GM12878 (cell line): ENCODE data around the gene LPIN1. TPM values are rescaled to one million over a fixed set of nuclear protein-coding genes. Genes with fewer than 3 reads are reported as not detected.

Experiments used
- ATF7 ChIP-seq: fragments of 450-650 bp; IDR thresholded peaks from 2 replicates; pipeline ENCODE4 v1.6.1; 2016; ENCODE audit warnings: low read depth, mild to moderate bottlenecking
- BHLHE40 ChIP-seq, 2 experiments: fragments of 450-650 bp in 1 of 2; IDR thresholded peaks; 2 replicates each; pipeline ENCODE4 v1.6.1; 2011 to 2017; ENCODE audit warnings: low read depth in 2 of 2, borderline replicate concordance in 1 of 2, improper control_type of control experiment in 1 of 2, low read length in 1 of 2, mild to moderate bottlenecking in 1 of 2
- CHD2 ChIP-seq: IDR thresholded peaks from 2 replicates; pipeline ENCODE4 v1.6.1; 2011; ENCODE audit warnings: low read depth, low read length, improper control_type of control experiment, borderline replicate concordance
- CREB1 ChIP-seq: IDR thresholded peaks from 2 replicates; pipeline ENCODE4 v1.6.1; 2012; ENCODE audit warnings: low read depth, mild to moderate bottlenecking, inconsistent platforms
- ETV6 ChIP-seq, 2 experiments: fragments of 450-650 bp in 1 of 2; IDR thresholded peaks in 1 of 2; conservative IDR thresholded peaks in 1 of 2; 2 replicates each; pipeline ENCODE4 v1.6.1; 2014; ENCODE audit warnings: antibody characterized with exemption in 1 of 2, borderline replicate concordance in 1 of 2, low read depth in 1 of 2, mild to moderate bottlenecking in 1 of 2, moderate library complexity in 1 of 2
- EZH2 ChIP-seq: IDR thresholded peaks from 2 replicates; pipeline ENCODE4 v1.6.1; 2012; ENCODE audit warnings: low read depth, mild to moderate bottlenecking, control low read depth, inconsistent platforms, low read length, borderline replicate concordance; ENCODE audit not compliant: control insufficient read depth
- GATAD2B ChIP-seq: fragments of 450-650 bp; conservative IDR thresholded peaks from 2 replicates; pipeline ENCODE4 v1.6.1; 2017; ENCODE audit warnings: low read depth, mild to moderate bottlenecking, moderate library complexity
- JUND ChIP-seq: IDR thresholded peaks from 2 replicates; pipeline ENCODE4 v1.6.1; 2012; ENCODE audit warnings: low read depth, mild to moderate bottlenecking, low read length, improper control_type of control experiment, moderate library complexity
- KDM1A ChIP-seq: fragments of 200-600 bp; sonication (generic); IDR thresholded peaks from 2 replicates; pipeline ENCODE4 v1.6.1; 2016; ENCODE audit warnings: borderline replicate concordance
- NFIC ChIP-seq: IDR thresholded peaks from 2 replicates; pipeline ENCODE4 v1.6.1; 2012; ENCODE audit warnings: low read depth, mild to moderate bottlenecking, inconsistent platforms, low read length, moderate library complexity
- POLR2A ChIP-seq: IDR thresholded peaks from 2 replicates; pipeline ENCODE4 v1.6.1; 2011; ENCODE audit warnings: low read depth, mild to moderate bottlenecking, low read length
- RELA ChIP-seq: fragments of 450-650 bp; IDR thresholded peaks from 2 replicates; pipeline ENCODE4 v1.8.0; 2014; ENCODE audit warnings: borderline replicate concordance; ENCODE audit not compliant: partially characterized antibody
- RFX5 ChIP-seq: IDR thresholded peaks from 2 replicates; pipeline ENCODE4 v1.6.1; 2011; ENCODE audit warnings: low read depth, low read length, improper control_type of control experiment
- RUNX3 ChIP-seq: IDR thresholded peaks from 2 replicates; pipeline ENCODE4 v1.6.1; 2012; ENCODE audit warnings: low read length, inconsistent platforms
- SIX5 ChIP-seq: IDR thresholded peaks from 2 replicates; pipeline ENCODE4 v1.6.1; 2011; ENCODE audit warnings: mild to moderate bottlenecking, low read depth, low read length, moderate library complexity; ENCODE audit not compliant: severe bottlenecking
- SMAD5 ChIP-seq: IDR thresholded peaks from 2 replicates; pipeline ENCODE4 v1.6.1; 2016; ENCODE audit warnings: antibody characterized with exemption, low read depth
- STAT1 ChIP-seq: fragments of 450-650 bp; conservative IDR thresholded peaks from 2 replicates; pipeline ENCODE4 v1.6.1; 2014; ENCODE audit warnings: antibody characterized with exemption, mild to moderate bottlenecking
- ZNF24 ChIP-seq: fragments of 450-650 bp; IDR thresholded peaks from 2 replicates; pipeline ENCODE4 v1.6.1; 2017; ENCODE audit warnings: antibody characterized with exemption, mild to moderate bottlenecking
- polyA plus RNA-seq, 11 experiments: library from polyadenylated mRNA; depleted of rRNA in 4 of 11; unstranded in 6 of 11; stranded (reverse) in 5 of 11; fragments of >200 nt; fragmentation: Nextera tagmentation in 4 of 11; fragmentation: Illumina TruSeq in 1 of 11; extraction: Ambion mirVana in 4 of 11; extraction: Trizol in 1 of 11; gene quantifications; 1 replicate in 1 of 11; 2 replicates in 10 of 11; pipeline versions ENCODE4 v1.2.1 to v1.2.3, GENCODE V29; 2011 to 2016; ENCODE audit warnings: inconsistent platforms in 2 of 11, missing spikeins in 2 of 11, low read depth in 1 of 11
- total RNA-seq, 4 experiments: library from RNA; depleted of rRNA in 3 of 4; stranded (reverse); fragments of >200 nt in 3 of 4; fragmentation: Illumina TruSeq in 1 of 4; extraction: Trizol in 1 of 4; gene quantifications; 2 replicates each; pipeline versions ENCODE4 v1.2.1 to v1.2.3, GENCODE V29; 2013 to 2021
- TF ChIP-seq, protein P1 (sequence below): IDR thresholded peaks from 2 replicates; pipeline ENCODE4 v1.6.1; 2012; ENCODE audit warnings: improper control_type of control experiment, low read depth, low read length; ENCODE audit not compliant: insufficient replicate concordance
- TF ChIP-seq, protein P2 (sequence below): IDR thresholded peaks from 2 replicates; pipeline ENCODE4 v1.6.1; 2012; ENCODE audit warnings: low read length, inconsistent platforms
- TF ChIP-seq, protein P3 (sequence below): IDR thresholded peaks from 2 replicates; pipeline ENCODE4 v1.6.1; 2011; ENCODE audit warnings: low read depth, mild to moderate bottlenecking, low read length, moderate library complexity, borderline replicate concordance; ENCODE audit errors: extremely low read depth
- TF ChIP-seq, protein P4 (sequence below): fragments of 450-650 bp; IDR thresholded peaks from 2 replicates; pipeline ENCODE4 v1.6.1; 2018; ENCODE audit warnings: borderline replicate concordance, mild to moderate bottlenecking; ENCODE audit not compliant: partially characterized antibody

LPIN1 gene
- total and polyA plus RNA-seq, 10 of the 15 experiments (the other 5 are each of a cell fraction or from before 2014, with no cell fraction given): 18.8 to 82.5 (median 50.3) TPM

DNA sequence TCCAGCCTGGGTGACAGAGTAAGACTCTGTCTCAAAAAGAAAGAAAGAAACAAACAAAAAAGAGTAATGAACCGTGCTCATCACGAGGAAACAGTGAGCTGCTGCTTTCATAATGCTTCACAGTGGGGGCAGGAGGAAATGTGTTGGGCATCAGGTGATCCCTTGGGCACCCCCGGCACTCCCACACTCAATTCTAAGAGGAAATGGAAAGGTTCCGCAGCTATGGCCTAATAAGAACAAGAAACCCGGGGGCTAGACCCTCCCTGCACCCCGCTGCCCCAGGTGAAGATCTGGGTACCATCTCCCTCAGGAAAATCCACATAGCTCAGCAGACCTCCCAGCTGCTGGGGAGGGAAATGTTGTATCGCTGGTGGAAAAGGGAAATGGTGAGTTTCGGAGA lies 118.9 kb downstream of the LPIN1 start (continued):
- TF ChIP-seq, protein P1, sequence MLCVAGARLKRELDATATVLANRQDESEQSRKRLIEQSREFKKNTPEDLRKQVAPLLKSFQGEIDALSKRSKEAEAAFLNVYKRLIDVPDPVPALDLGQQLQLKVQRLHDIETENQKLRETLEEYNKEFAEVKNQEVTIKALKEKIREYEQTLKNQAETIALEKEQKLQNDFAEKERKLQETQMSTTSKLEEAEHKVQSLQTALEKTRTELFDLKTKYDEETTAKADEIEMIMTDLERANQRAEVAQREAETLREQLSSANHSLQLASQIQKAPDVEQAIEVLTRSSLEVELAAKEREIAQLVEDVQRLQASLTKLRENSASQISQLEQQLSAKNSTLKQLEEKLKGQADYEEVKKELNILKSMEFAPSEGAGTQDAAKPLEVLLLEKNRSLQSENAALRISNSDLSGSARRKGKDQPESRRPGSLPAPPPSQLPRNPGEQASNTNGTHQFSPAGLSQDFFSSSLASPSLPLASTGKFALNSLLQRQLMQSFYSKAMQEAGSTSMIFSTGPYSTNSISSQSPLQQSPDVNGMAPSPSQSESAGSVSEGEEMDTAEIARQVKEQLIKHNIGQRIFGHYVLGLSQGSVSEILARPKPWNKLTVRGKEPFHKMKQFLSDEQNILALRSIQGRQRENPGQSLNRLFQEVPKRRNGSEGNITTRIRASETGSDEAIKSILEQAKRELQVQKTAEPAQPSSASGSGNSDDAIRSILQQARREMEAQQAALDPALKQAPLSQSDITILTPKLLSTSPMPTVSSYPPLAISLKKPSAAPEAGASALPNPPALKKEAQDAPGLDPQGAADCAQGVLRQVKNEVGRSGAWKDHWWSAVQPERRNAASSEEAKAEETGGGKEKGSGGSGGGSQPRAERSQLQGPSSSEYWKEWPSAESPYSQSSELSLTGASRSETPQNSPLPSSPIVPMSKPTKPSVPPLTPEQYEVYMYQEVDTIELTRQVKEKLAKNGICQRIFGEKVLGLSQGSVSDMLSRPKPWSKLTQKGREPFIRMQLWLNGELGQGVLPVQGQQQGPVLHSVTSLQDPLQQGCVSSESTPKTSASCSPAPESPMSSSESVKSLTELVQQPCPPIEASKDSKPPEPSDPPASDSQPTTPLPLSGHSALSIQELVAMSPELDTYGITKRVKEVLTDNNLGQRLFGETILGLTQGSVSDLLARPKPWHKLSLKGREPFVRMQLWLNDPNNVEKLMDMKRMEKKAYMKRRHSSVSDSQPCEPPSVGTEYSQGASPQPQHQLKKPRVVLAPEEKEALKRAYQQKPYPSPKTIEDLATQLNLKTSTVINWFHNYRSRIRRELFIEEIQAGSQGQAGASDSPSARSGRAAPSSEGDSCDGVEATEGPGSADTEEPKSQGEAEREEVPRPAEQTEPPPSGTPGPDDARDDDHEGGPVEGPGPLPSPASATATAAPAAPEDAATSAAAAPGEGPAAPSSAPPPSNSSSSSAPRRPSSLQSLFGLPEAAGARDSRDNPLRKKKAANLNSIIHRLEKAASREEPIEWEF: no peak
- no peak for TF ChIP-seq ZNF24
- peak; percentile 73 to 84 for TF ChIP-seq BHLHE40 (IDR thresholded peaks at IDR 0.05; ENCODE audit: borderline replicate concordance in 1 of 2, low read depth in 2 of 2, low read length in 1 of 2)
- TF ChIP-seq POLR2A: no peak
- TF ChIP-seq CREB1: no peak
- TF ChIP-seq, protein P2, sequence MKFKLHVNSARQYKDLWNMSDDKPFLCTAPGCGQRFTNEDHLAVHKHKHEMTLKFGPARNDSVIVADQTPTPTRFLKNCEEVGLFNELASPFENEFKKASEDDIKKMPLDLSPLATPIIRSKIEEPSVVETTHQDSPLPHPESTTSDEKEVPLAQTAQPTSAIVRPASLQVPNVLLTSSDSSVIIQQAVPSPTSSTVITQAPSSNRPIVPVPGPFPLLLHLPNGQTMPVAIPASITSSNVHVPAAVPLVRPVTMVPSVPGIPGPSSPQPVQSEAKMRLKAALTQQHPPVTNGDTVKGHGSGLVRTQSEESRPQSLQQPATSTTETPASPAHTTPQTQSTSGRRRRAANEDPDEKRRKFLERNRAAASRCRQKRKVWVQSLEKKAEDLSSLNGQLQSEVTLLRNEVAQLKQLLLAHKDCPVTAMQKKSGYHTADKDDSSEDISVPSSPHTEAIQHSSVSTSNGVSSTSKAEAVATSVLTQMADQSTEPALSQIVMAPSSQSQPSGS: peak; percentile 59
- no peak for TF ChIP-seq SIX5
- TF ChIP-seq CHD2: no peak
- 0 out of 2 replicates have a peak, but pooled peaks have one; percentile 23 for TF ChIP-seq NFIC
- TF ChIP-seq ATF7: peak; percentile 65; the same call in 1 of the 2 replicates
- TF ChIP-seq, protein P3, sequence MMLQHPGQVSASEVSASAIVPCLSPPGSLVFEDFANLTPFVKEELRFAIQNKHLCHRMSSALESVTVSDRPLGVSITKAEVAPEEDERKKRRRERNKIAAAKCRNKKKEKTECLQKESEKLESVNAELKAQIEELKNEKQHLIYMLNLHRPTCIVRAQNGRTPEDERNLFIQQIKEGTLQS: no peak
- no peak for TF ChIP-seq RFX5
- TF ChIP-seq RUNX3: no peak
- no peak for TF ChIP-seq SMAD5
- TF ChIP-seq STAT1: no peak
- no peak for TF ChIP-seq KDM1A
- TF ChIP-seq ETV6 (conservative IDR thresholded peaks at IDR 0.05 in 1 of 2, IDR thresholded peaks at IDR 0.05 in 1 of 2; ENCODE audit: borderline replicate concordance in 1 of 2, low read depth in 1 of 2): peak in 1 of 2 experiments; percentile 85; a peak in 2 of 4 replicates
- TF ChIP-seq GATAD2B: no peak
- TF ChIP-seq RELA: no peak
- no peak for TF ChIP-seq EZH2
- TF ChIP-seq, protein P4, sequence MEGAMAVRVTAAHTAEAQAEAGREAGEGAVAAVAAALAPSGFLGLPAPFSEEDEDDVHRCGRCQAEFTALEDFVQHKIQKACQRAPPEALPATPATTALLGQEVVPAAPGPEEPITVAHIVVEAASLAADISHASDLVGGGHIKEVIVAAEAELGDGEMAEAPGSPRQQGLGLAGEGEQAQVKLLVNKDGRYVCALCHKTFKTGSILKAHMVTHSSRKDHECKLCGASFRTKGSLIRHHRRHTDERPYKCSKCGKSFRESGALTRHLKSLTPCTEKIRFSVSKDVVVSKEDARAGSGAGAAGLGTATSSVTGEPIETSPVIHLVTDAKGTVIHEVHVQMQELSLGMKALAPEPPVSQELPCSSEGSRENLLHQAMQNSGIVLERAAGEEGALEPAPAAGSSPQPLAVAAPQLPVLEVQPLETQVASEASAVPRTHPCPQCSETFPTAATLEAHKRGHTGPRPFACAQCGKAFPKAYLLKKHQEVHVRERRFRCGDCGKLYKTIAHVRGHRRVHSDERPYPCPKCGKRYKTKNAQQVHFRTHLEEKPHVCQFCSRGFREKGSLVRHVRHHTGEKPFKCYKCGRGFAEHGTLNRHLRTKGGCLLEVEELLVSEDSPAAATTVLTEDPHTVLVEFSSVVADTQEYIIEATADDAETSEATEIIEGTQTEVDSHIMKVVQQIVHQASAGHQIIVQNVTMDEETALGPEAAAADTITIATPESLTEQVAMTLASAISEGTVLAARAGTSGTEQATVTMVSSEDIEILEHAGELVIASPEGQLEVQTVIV: no peak
- no peak for TF ChIP-seq JUND
